HepG2 (cell line): Measurements from ENCODE around the gene NRSN2. TPM values are rescaled to one million over a fixed set of nuclear protein-coding genes. Genes with fewer than 3 reads are reported as not detected.

ENCODE experiments used
- CAMTA2 ChIP-seq: sonication (generic); formaldehyde crosslinking; IDR thresholded peaks from 2 replicates; pipeline ENCODE4 v1.4.0; 2020; ENCODE audit warnings: mild to moderate bottlenecking, missing genetic modification reagents, borderline replicate concordance
- EED ChIP-seq: sonication (generic); formaldehyde crosslinking; IDR thresholded peaks from 2 replicates; pipeline ENCODE4 v1.5.0; 2020; ENCODE audit warnings: mild to moderate bottlenecking, missing genetic modification reagents
- FOXO4 ChIP-seq: sonication (generic); formaldehyde crosslinking; conservative IDR thresholded peaks from 2 replicates; pipeline ENCODE4 v1.8.1; 2023; ENCODE audit warnings: missing genetic modification reagents
- GFI1 ChIP-seq: sonication (generic); formaldehyde crosslinking; IDR thresholded peaks from 2 replicates; pipeline ENCODE4 v1.5.0; 2020; ENCODE audit warnings: missing genetic modification reagents, mild to moderate bottlenecking, borderline replicate concordance
- HDAC1 ChIP-seq: sonication (generic); formaldehyde crosslinking; IDR thresholded peaks from 2 replicates; pipeline ENCODE4 v1.5.1; 2020; ENCODE audit warnings: mild to moderate bottlenecking, missing genetic modification reagents
- HOXA7 ChIP-seq: sonication (generic); formaldehyde crosslinking; IDR thresholded peaks from 2 replicates; pipeline ENCODE4 v1.8.1; 2022; ENCODE audit warnings: mild to moderate bottlenecking, missing genetic modification reagents, moderate library complexity
- JDP2 ChIP-seq: sonication (generic); formaldehyde crosslinking; IDR thresholded peaks from 2 replicates; pipeline ENCODE4 v1.8.1; 2022; ENCODE audit warnings: missing genetic modification reagents, borderline replicate concordance
- PAF1 ChIP-seq: IDR thresholded peaks from 2 replicates; pipeline ENCODE4 v1.6.1; 2016; ENCODE audit warnings: missing genetic modification reagents, missing compliant biosample characterization
- PAX8 ChIP-seq: sonication (generic); formaldehyde crosslinking; IDR thresholded peaks from 2 replicates; pipeline ENCODE4 v1.8.0; 2022; ENCODE audit warnings: mild to moderate bottlenecking, missing genetic modification reagents, borderline replicate concordance
- TRIM22 ChIP-seq: fragments of 450-650 bp; IDR thresholded peaks from 2 replicates; pipeline ENCODE4 v1.6.1; 2017
- YEATS4 ChIP-seq: sonication (generic); formaldehyde crosslinking; IDR thresholded peaks from 2 replicates; pipeline ENCODE4 v1.4.0; 2020; ENCODE audit warnings: missing genetic modification reagents, borderline replicate concordance
- ZBTB20 ChIP-seq: sonication (generic); formaldehyde crosslinking; IDR thresholded peaks from 2 replicates; pipeline ENCODE4 v1.8.1; 2023; ENCODE audit warnings: missing genetic modification reagents, low read depth, mild to moderate bottlenecking, borderline replicate concordance
- ZBTB37 ChIP-seq: sonication (generic); formaldehyde crosslinking; IDR thresholded peaks from 2 replicates; pipeline ENCODE4 v1.4.0; 2020; ENCODE audit warnings: mild to moderate bottlenecking, missing genetic modification reagents
- ZFP82 ChIP-seq: sonication (generic); formaldehyde crosslinking; IDR thresholded peaks from 2 replicates; pipeline ENCODE4 v1.5.1; 2020; ENCODE audit warnings: mild to moderate bottlenecking, missing genetic modification reagents, borderline replicate concordance
- ZFX ChIP-seq: sonication (generic); formaldehyde crosslinking; IDR thresholded peaks from 2 replicates; pipeline ENCODE4 v1.4.0; 2020; ENCODE audit warnings: mild to moderate bottlenecking, low read depth, missing genetic modification reagents, moderate library complexity
- ZNF280B ChIP-seq: sonication (generic); formaldehyde crosslinking; IDR thresholded peaks from 2 replicates; pipeline ENCODE4 v1.5.0; 2020; ENCODE audit warnings: missing genetic modification reagents, mild to moderate bottlenecking, borderline replicate concordance
- ZNF33B ChIP-seq: sonication (generic); formaldehyde crosslinking; IDR thresholded peaks from 2 replicates; pipeline ENCODE4 v1.5.1; 2020; ENCODE audit warnings: mild to moderate bottlenecking, missing genetic modification reagents
- ZNF431 ChIP-seq: sonication (generic); formaldehyde crosslinking; IDR thresholded peaks from 2 replicates; pipeline ENCODE4 v1.9.0; 2022; ENCODE audit warnings: missing genetic modification reagents, low read depth, mild to moderate bottlenecking, borderline replicate concordance
- ZNF552 ChIP-seq: sonication (generic); formaldehyde crosslinking; IDR thresholded peaks from 2 replicates; pipeline ENCODE4 v1.9.0; 2022; ENCODE audit warnings: missing genetic modification reagents, mild to moderate bottlenecking, borderline replicate concordance
- ZNF616 ChIP-seq: sonication (generic); formaldehyde crosslinking; IDR thresholded peaks from 2 replicates; pipeline ENCODE4 v1.5.0; 2020; ENCODE audit warnings: low read depth, mild to moderate bottlenecking, missing genetic modification reagents
- ZNF629 ChIP-seq: sonication (generic); formaldehyde crosslinking; conservative IDR thresholded peaks from 2 replicates; pipeline ENCODE4 v1.5.0; 2020; ENCODE audit warnings: missing genetic modification reagents
- ZNF746 ChIP-seq: sonication (generic); formaldehyde crosslinking; IDR thresholded peaks from 2 replicates; pipeline ENCODE4 v1.8.0; 2022; ENCODE audit warnings: mild to moderate bottlenecking, missing genetic modification reagents
- ZNF777 ChIP-seq: sonication (generic); formaldehyde crosslinking; IDR thresholded peaks from 2 replicates; pipeline ENCODE4 v1.4.0; 2020; ENCODE audit warnings: missing genetic modification reagents
- ZSCAN20 ChIP-seq: sonication (generic); formaldehyde crosslinking; IDR thresholded peaks from 2 replicates; pipeline ENCODE4 v1.4.0; 2020; ENCODE audit warnings: missing genetic modification reagents, mild to moderate bottlenecking, borderline replicate concordance
- polyA plus RNA-seq, 8 experiments: library from polyadenylated mRNA; depleted of rRNA in 3 of 8; stranded (reverse) in 7 of 8; unstranded in 1 of 8; fragments of >200 nt; fragmentation: Illumina TruSeq in 4 of 8; extraction: Trizol in 4 of 8; gene quantifications; 2 replicates each; pipeline versions ENCODE4 v1.2.1 to v1.2.3, GENCODE V29; 2011 to 2016; ENCODE audit warnings: low read depth in 4 of 8, missing spikeins in 1 of 8, mixed read lengths in 1 of 8; ENCODE audit not compliant: insufficient read depth in 1 of 8
- total RNA-seq, 5 experiments: library from RNA; depleted of rRNA; stranded (reverse); fragments of >200 nt; fragmentation: Illumina TruSeq; extraction: Trizol; gene quantifications; 2 replicates each; pipeline ENCODE4 v1.2.3, GENCODE V29; 2016; ENCODE audit warnings: low read depth in 1 of 5

NRSN2 gene
- total and polyA plus RNA-seq, 2 of the 13 experiments (the other 11 are each of a cell fraction or from before 2014, with no cell fraction given) = 32.3 to 49.4 TPM

- 0 out of 2 replicates have a peak, but pooled peaks have one; percentile 71 for TF ChIP-seq FOXO4 (CRISPR knock-in tag)
- no peak; the same call in 1 of the 2 replicates for TF ChIP-seq ZFP82 (CRISPR knock-in tag)
- peak; percentile 93 for TF ChIP-seq ZFX
- TF ChIP-seq PAX8 (CRISPR knock-in tag) = 0 out of 2 replicates have a peak, but pooled peaks have one; percentile 17
- peak; percentile 98; the same call in 1 of the 2 replicates for TF ChIP-seq CAMTA2 (CRISPR knock-in tag)
- peak; percentile 68; the same call in 1 of the 2 replicates for TF ChIP-seq ZNF33B (CRISPR knock-in tag)
- TF ChIP-seq PAF1 = no peak
- peak; percentile 98 for TF ChIP-seq ZNF746
- TF ChIP-seq ZNF431 (CRISPR knock-in tag) = 0 out of 2 replicates have a peak, but pooled peaks have one; percentile 58
- TF ChIP-seq GFI1 (CRISPR knock-in tag) = no peak; the same call in none of the 2 replicates
- TF ChIP-seq ZNF280B (CRISPR knock-in tag) = peak; percentile 92
- peak; percentile 78 for TF ChIP-seq HDAC1 (CRISPR knock-in tag)
- TF ChIP-seq ZNF616 (CRISPR knock-in tag) = no peak; the same call in 1 of the 2 replicates
- no peak for TF ChIP-seq HOXA7 (CRISPR knock-in tag)
- no peak for TF ChIP-seq EED (CRISPR knock-in tag)
- TF ChIP-seq YEATS4 (CRISPR knock-in tag) = peak; percentile 68
- TF ChIP-seq TRIM22 = no peak
- TF ChIP-seq ZBTB37 (CRISPR knock-in tag) = no peak
- TF ChIP-seq JDP2 (CRISPR knock-in tag) = no peak
- no peak for TF ChIP-seq ZNF629 (CRISPR knock-in tag)
- TF ChIP-seq ZNF552 (CRISPR knock-in tag) = no peak
- TF ChIP-seq ZNF777 (CRISPR knock-in tag) = no peak
- TF ChIP-seq ZSCAN20 = no peak
- TF ChIP-seq ZBTB20 (CRISPR knock-in tag) = no peak
These were observed 36.9 kb upstream of the NRSN2 start (continued) for GRCh38 chr20:309841-310644.
